Endothelial cell of umbilical vein (primary cell): Measurements from ENCODE around the gene PAOX. TPM values are rescaled to one million over a fixed set of nuclear protein-coding genes. Genes with fewer than 3 reads are reported as not detected.

Experiments used
- BruUV-seq: library from RNA; stranded (reverse); fragments of 400-500 nt; replicated peaks from 2 replicates; lab custom pipeline; 2021; lab: Mats Ljungman, UMichigan
- CTCF ChIA-PET: fragments of 300-600, 350-600 bp; sonication (Branson Sonifier 250); formaldehyde crosslinking; loops from one replicate; lab custom pipeline; 2021; ENCODE audit warnings: antibody characterized with exemption, inconsistent platforms; lab: Charles Lee
- POLR2A ChIA-PET: fragments of 300-600, 350-600 bp; sonication (Branson Sonifier 250); formaldehyde crosslinking; loops from one replicate; lab custom pipeline; 2021; ENCODE audit warnings: antibody characterized with exemption, inconsistent platforms; lab: Charles Lee
- DNase-seq: peaks from one replicate; pipeline ENCODE4 v3.0.0-alpha.2; 2011; ENCODE audit warnings: low read depth, low spot score
- FAIRE-seq: peaks from 2 replicates; lab custom pipeline; 2011; peaks lifted over from hg19 to GRCh38; lab: Jason Lieb, UNC
- H2AFZ ChIP-seq: 2 replicates; pipeline ENCODE4 v1.6.0; 2012; ENCODE audit warnings: low read depth, low read length, control low read depth, inconsistent platforms
- H3K27ac ChIP-seq: 2 replicates; pipeline ENCODE4 v1.5.1; 2011; ENCODE audit warnings: low read depth, mild to moderate bottlenecking, control low read depth, low read length, moderate library complexity; ENCODE audit not compliant: insufficient read depth
- H3K27me3 ChIP-seq, 2 experiments: 2 replicates each; pipeline versions ENCODE4 v1.6.0 to v1.6.1; 2011; ENCODE audit warnings: low read length in 2 of 2, mixed read lengths in 1 of 2; ENCODE audit not compliant: control insufficient read depth in 2 of 2, insufficient read depth in 2 of 2
- H3K36me3 ChIP-seq, 2 experiments: 2 replicates in 1 of 2; 3 replicates in 1 of 2; pipeline ENCODE4 v1.5.1; 2011; ENCODE audit warnings: low read length in 2 of 2, mild to moderate bottlenecking in 1 of 2, moderate library complexity in 1 of 2; ENCODE audit not compliant: control insufficient read depth in 2 of 2, insufficient read depth in 2 of 2; ENCODE audit errors: extremely low read depth in 1 of 2
- H3K4me1 ChIP-seq: 3 replicates; pipeline ENCODE4 v1.5.1; 2011; ENCODE audit warnings: mild to moderate bottlenecking, low read length; ENCODE audit not compliant: control insufficient read depth, insufficient read depth; ENCODE audit errors: extremely low read depth
- H3K4me2 ChIP-seq: 2 replicates; pipeline ENCODE4 v1.6.1; 2011; ENCODE audit warnings: low read length, control low read depth, mixed read lengths; ENCODE audit not compliant: insufficient read depth
- H3K4me3 ChIP-seq, 3 experiments: fragments of 200-600 bp in 1 of 3; sonication (generic), shearing (Covaris generic) in 1 of 3; replicated peaks in 1 of 3; 2 replicates each; pipeline ENCODE4 v1.5.1; 2011 to 2016; ENCODE audit warnings: control low read depth in 3 of 3, low read length in 3 of 3, mild to moderate bottlenecking in 2 of 3, inconsistent platforms in 1 of 3, low read depth in 1 of 3, moderate library complexity in 1 of 3; ENCODE audit not compliant: insufficient read depth in 1 of 3
- H3K79me2 ChIP-seq: 2 replicates; pipeline ENCODE4 v1.6.0; 2012; ENCODE audit warnings: low read length, inconsistent platforms; ENCODE audit not compliant: control insufficient read depth, insufficient read depth
- H3K9ac ChIP-seq: replicated peaks from 2 replicates; pipeline ENCODE3; 2011; ENCODE audit warnings: low read length, control low read depth; ENCODE audit not compliant: insufficient read depth; ENCODE audit errors: extremely low read depth
- H3K9me1 ChIP-seq: replicated peaks from 3 replicates; pipeline ENCODE4 v1.6.0; 2011; ENCODE audit warnings: mild to moderate bottlenecking, low read length; ENCODE audit not compliant: control insufficient read depth, insufficient read depth; ENCODE audit errors: extremely low read depth
- H3K9me3 ChIP-seq: replicated peaks from 2 replicates; pipeline ENCODE4 v1.5.1; 2012; ENCODE audit warnings: low read length, inconsistent platforms; ENCODE audit not compliant: control insufficient read depth, insufficient read depth
- H4K20me1 ChIP-seq: replicated peaks from 2 replicates; pipeline ENCODE3; 2011; ENCODE audit warnings: mild to moderate bottlenecking, low read length; ENCODE audit not compliant: control insufficient read depth, insufficient read depth; ENCODE audit errors: extremely low read depth
- CTCF ChIP-seq, 2 donors: IDR thresholded peaks; 1 replicate in 1 of 2; 2 replicates in 1 of 2; pipeline ENCODE4 v1.5.1; 2011; ENCODE audit warnings: low read length in 2 of 2, mild to moderate bottlenecking in 2 of 2, moderate library complexity in 2 of 2, control low read depth in 1 of 2, inconsistent platforms in 1 of 2, low read depth in 1 of 2; ENCODE audit not compliant: insufficient read depth in 1 of 2; ENCODE audit errors: extremely low read depth in 1 of 2
- EZH2 ChIP-seq: IDR thresholded peaks from 2 replicates; pipeline ENCODE4 v1.6.1; 2012; ENCODE audit warnings: borderline replicate concordance, low read depth, mild to moderate bottlenecking, moderate library complexity, low read length, inconsistent platforms; ENCODE audit not compliant: severe bottlenecking
- FOS ChIP-seq: IDR thresholded peaks from 2 replicates; pipeline ENCODE4 v1.6.1; 2011; ENCODE audit warnings: mild to moderate bottlenecking, low read length, moderate library complexity, borderline replicate concordance; ENCODE audit not compliant: insufficient read depth
- GATA2 ChIP-seq: IDR thresholded peaks from 2 replicates; pipeline ENCODE4 v1.7.0; 2011; ENCODE audit warnings: low read depth, mild to moderate bottlenecking, moderate library complexity, mixed read lengths, low read length; ENCODE audit not compliant: insufficient read length, insufficient read depth
- JUN ChIP-seq: IDR thresholded peaks from 2 replicates; pipeline ENCODE4 v1.6.1; 2011; ENCODE audit warnings: borderline replicate concordance, low read depth; ENCODE audit not compliant: insufficient read length, insufficient read depth
- MAX ChIP-seq: IDR thresholded peaks from 2 replicates; pipeline ENCODE4 v1.6.1; 2011; ENCODE audit not compliant: insufficient read depth, insufficient read length
- MYC ChIP-seq: IDR thresholded peaks from one replicate; pipeline ENCODE4 v1.6.1; 2011; ENCODE audit warnings: mild to moderate bottlenecking, low read depth, low read length
- POLR2A ChIP-seq: IDR thresholded peaks from 2 replicates; pipeline ENCODE4 v1.6.1; 2012; ENCODE audit warnings: low read depth, mild to moderate bottlenecking, control low read depth, low read length
- POLR2AphosphoS5 ChIP-seq: IDR thresholded peaks from 2 replicates; pipeline ENCODE4 v1.6.1; 2012; ENCODE audit warnings: low read depth, mild to moderate bottlenecking, control low read depth, low read length, moderate library complexity; ENCODE audit not compliant: insufficient read depth
- dilution Hi-C: fragments of 300-500 bp; cut with MboI; formaldehyde crosslinking; loops from one replicate; pipeline ENCODE4 v1.15.0; 2019; ENCODE audit warnings: low sequenced_read_pairs; ENCODE audit not compliant: extremely low pct_ligation_motif_present
- intact Hi-C: fragments of 100-400 bp; cut with micrococcal nuclease; formaldehyde crosslinking; loops from one replicate; pipeline ENCODE4 v1.10.0; 2022
- polyA plus RNA-seq, 4 experiments: library from polyadenylated mRNA; depleted of rRNA in 3 of 4; stranded (reverse) in 3 of 4; unstranded in 1 of 4; fragments of >200 nt; gene quantifications; 2 replicates each; pipeline versions ENCODE4 v1.2.1 to v1.2.3, GENCODE V29; 2011 to 2012; ENCODE audit warnings: missing spikeins in 1 of 4
- total RNA-seq: library from RNA; stranded (reverse); gene quantifications from 2 replicates; pipeline ENCODE4 v1.2.3, GENCODE V29; 2021

The PAOX gene
- total and polyA plus RNA-seq, 2 donors (not counting 3 experiments of a cell fraction or from before 2014, with no cell fraction given), result 2.6 to 3.8 TPM

- H3K27me3 ChIP-seq, result no peaks in the 10 kb centered on the region
- DNase-seq (no peak), FAIRE-seq (no peak)
- BruUV-seq, result no TSS peak
- H3K4me2 ChIP-seq, result no peak overlapping the region
- peaks cover 3% of the 10 kb centered on the region for H3K4me1 ChIP-seq
- TF ChIP-seq POLR2AphosphoS5 (no peak), POLR2A (no peak), MYC (no peak), MAX (no peak), CTCF (IDR thresholded peaks at IDR 0.05; ENCODE audit: extremely low read depth in 1 of 2, insufficient read depth in 1 of 2, low read depth in 1 of 2, low read length in 2 of 2) (no peak), GATA2 (no peak), JUN (no peak), EZH2 (no peak), FOS (no peak)
- dilution Hi-C loops, result no loop called here
- no peak overlapping the region for H3K27ac ChIP-seq
- no peaks in the 10 kb centered on the region for H3K9me3 ChIP-seq
- intact Hi-C loops, result no loop called here
- H3K79me2 ChIP-seq, result no peaks in the 10 kb centered on the region
- H3K36me3 ChIP-seq, result no peaks in the 10 kb centered on the region
- ChIA-PET POLR2A (no interaction called here), CTCF (interaction anchor here (0.9 to 3.6 kb wide), 2 partner anchors 13 to 25 kb away, joined by 3 to 20 read pairs; no protein-coding TSS in a partner anchor)
- no peaks in the 10 kb centered on the region for H3K9me1 ChIP-seq
- H2AFZ ChIP-seq, result no peak overlapping the region
- H4K20me1 ChIP-seq, result no peaks in the 10 kb centered on the region
- H3K4me3 ChIP-seq, result no peak overlapping the region
- no peak overlapping the region for H3K9ac ChIP-seq
Measured at GRCh38 chr10:133354672-133355240, 24.3 kb upstream of the PAOX start.
